Osteoblast (primary cell): Measurements from ENCODE around the gene OSBPL5. TPM values are rescaled to one million over a fixed set of nuclear protein-coding genes. Genes with fewer than 3 reads are reported as not detected.
A peak's percentile ranks its signal among the peaks of the same experiment; 100 is the strongest.

ENCODE experiments used
- DNase-seq: peaks from one replicate; pipeline ENCODE4 v3.0.0; 2011; ENCODE audit warnings: low spot score, mixed read lengths; ENCODE audit not compliant: insufficient read length; ENCODE audit errors: missing footprints
- H2AFZ ChIP-seq: 2 replicates; pipeline ENCODE4 v1.6.0; 2011; ENCODE audit warnings: mild to moderate bottlenecking, low read length
- H3K27ac ChIP-seq: 2 replicates; pipeline ENCODE4 v1.5.1; 2011; ENCODE audit warnings: mild to moderate bottlenecking, low read depth, low read length, moderate library complexity
- H3K27me3 ChIP-seq: 2 replicates; pipeline ENCODE4 v1.6.0; 2012; ENCODE audit warnings: mild to moderate bottlenecking, control low read depth, inconsistent platforms, low read length, moderate library complexity; ENCODE audit not compliant: insufficient read depth
- H3K36me3 ChIP-seq: 2 replicates; pipeline ENCODE4 v1.5.1; 2011; ENCODE audit warnings: mild to moderate bottlenecking, low read length, control low read depth, moderate library complexity; ENCODE audit not compliant: insufficient read depth
- H3K4me1 ChIP-seq: 2 replicates; pipeline ENCODE4 v1.5.1; 2011; ENCODE audit warnings: mild to moderate bottlenecking, low read length, control low read depth, moderate library complexity; ENCODE audit not compliant: insufficient read depth
- H3K4me2 ChIP-seq: 2 replicates; pipeline ENCODE4 v1.6.0; 2011; ENCODE audit warnings: mild to moderate bottlenecking, low read length; ENCODE audit not compliant: insufficient read depth
- H3K4me3 ChIP-seq: fragments of 200-600 bp; sonication (generic); 3 replicates; pipeline ENCODE4 v1.5.1; 2012; ENCODE audit warnings: mild to moderate bottlenecking, low read length, inconsistent platforms; ENCODE audit not compliant: insufficient read depth
- H3K79me2 ChIP-seq: 2 replicates; pipeline ENCODE4 v1.6.0; 2012; ENCODE audit warnings: mild to moderate bottlenecking, low read length, control low read depth, inconsistent platforms; ENCODE audit not compliant: insufficient read depth
- H3K9me3 ChIP-seq: 2 replicates; pipeline ENCODE4 v1.5.1; 2011; ENCODE audit warnings: low read depth, low read length, control low read depth
- H4K20me1 ChIP-seq: 2 replicates; pipeline ENCODE4 v1.6.0; 2012; ENCODE audit warnings: mild to moderate bottlenecking, low read length, control low read depth; ENCODE audit not compliant: insufficient read depth
- CTCF ChIP-seq: IDR thresholded peaks from 2 replicates; pipeline ENCODE4 v1.5.1; 2011; ENCODE audit warnings: mild to moderate bottlenecking, low read depth, low read length, moderate library complexity; ENCODE audit errors: extremely low read depth
- total RNA-seq: library from RNA; depleted of rRNA; stranded (reverse); fragments of >200 nt; gene quantifications from 2 replicates; pipeline ENCODE4 v1.2.3, GENCODE V29; 2012

The OSBPL5 gene
- total RNA-seq, 1 donor, result 49.9 TPM

GRCh38 chr11:3155691-3156258 lies 9.3 kb downstream of the OSBPL5 start:
- Histone ChIP-seq H3K4me3 (peak overlapping the region; percentile 2), H4K20me1 (peaks cover 59% of the 10 kb centered on the region), H3K36me3 (peaks cover 5% of the 10 kb centered on the region), H2AFZ (peak overlapping the region; percentile 36), H3K27ac (peak overlapping the region; percentile 77), H3K27me3 (no peaks in the 10 kb centered on the region), H3K4me2 (peak overlapping the region; percentile 61), H3K79me2 (peaks cover 94% of the 10 kb centered on the region), H3K9me3 (no peaks in the 10 kb centered on the region), H3K4me1 (peaks cover 54% of the 10 kb centered on the region)
- peak; percentile 91 for DNase-seq
- TF ChIP-seq CTCF, result no peak

DNA sequence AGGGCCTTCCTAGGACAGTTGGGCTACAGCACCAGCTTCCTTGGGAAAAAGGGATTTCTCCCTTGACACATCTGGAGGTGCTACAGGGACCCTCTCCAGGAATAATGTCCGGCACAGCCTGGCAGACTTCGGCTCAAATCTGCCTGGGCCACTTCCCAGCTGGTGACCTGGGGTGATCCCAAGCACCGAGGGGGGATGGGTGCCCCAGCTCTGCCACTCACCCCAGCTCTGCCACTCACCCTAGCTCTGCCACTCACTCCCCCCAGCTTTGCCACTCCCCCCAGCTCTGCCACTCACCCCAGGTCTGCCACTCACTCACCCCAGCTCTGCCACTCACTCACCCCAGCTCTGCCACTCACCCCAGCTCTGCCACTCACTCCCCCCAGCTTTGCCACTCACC lies 9.9 kb downstream of the OSBPL5 start:
- Histone ChIP-seq H3K4me2 (peak overlapping the region; percentile 61), H3K79me2 (peaks cover 98% of the 10 kb centered on the region), H3K27me3 (no peaks in the 10 kb centered on the region), H2AFZ (no peak overlapping the region), H3K4me1 (peaks cover 52% of the 10 kb centered on the region), H3K9me3 (no peaks in the 10 kb centered on the region), H3K36me3 (peaks cover 5% of the 10 kb centered on the region), H3K4me3 (no peak overlapping the region), H4K20me1 (peaks cover 62% of the 10 kb centered on the region), H3K27ac (peak overlapping the region; percentile 77)
- peak; percentile 53 for DNase-seq
- TF ChIP-seq CTCF, result no peak

DNA sequence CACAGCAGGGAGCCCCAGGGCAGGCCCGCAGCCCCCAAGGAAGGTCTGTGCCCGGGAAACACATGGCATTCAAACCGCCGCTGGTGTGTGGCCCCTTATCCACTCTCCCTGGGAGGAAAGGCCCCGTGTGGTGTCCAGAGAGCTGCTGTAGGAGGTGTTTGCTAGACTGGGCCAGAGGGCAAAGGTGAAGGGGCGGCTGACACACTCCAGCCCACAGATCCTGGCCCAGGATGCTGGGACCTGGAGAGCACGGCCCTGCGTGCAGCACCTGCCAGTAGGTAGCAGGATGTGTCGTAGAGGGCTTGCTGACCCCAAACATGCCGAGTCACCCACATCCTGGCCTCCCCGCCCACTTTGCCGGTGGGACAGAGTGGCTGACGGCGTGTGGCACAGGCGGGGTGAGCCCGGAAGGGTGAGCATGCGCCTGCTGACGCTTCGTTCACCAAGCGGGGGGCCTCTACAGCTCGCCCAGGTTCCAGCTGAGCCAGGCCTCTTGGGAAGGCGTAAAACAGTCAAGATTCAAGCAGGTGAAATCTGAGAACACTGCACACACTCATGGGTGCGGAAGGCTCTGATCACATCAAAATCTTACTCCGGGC lies 11.0 kb downstream of the OSBPL5 start:
- peak; percentile 38 for DNase-seq
- peak overlapping the region; percentile 92 for H3K27ac ChIP-seq

More for the DNA sequence above, 11.0 kb downstream of the OSBPL5 start:
- no peak for TF ChIP-seq CTCF
- peak overlapping the region; percentile 67 for H3K4me2 ChIP-seq
- peaks cover 99% of the 10 kb centered on the region for H3K79me2 ChIP-seq
- H4K20me1 ChIP-seq, result peaks cover 61% of the 10 kb centered on the region
- H3K9me3 ChIP-seq, result no peaks in the 10 kb centered on the region
- peak overlapping the region; percentile 33 for H3K4me3 ChIP-seq
- peaks cover 5% of the 10 kb centered on the region for H3K36me3 ChIP-seq
- H2AFZ ChIP-seq, result no peak overlapping the region
- H3K4me1 ChIP-seq, result peaks cover 42% of the 10 kb centered on the region
- H3K27me3 ChIP-seq, result no peaks in the 10 kb centered on the region
